ENCODE measurements around the gene IL31.

Gene IL31

GRCh38 chr12:122167356-122167925, 6.6 kb downstream of the IL31 start:
- DNase-seq (ENCODE audit: low read depth, low spot score), result no peak
- H3K4me3 ChIP-seq (ENCODE audit: low read depth, low read length), result no peak overlapping the region
- TF ChIP-seq CTCF (IDR thresholded peaks at IDR 0.05; ENCODE audit: low read depth, low read length), result no peak
- in situ Hi-C loops (cut with HindIII; ENCODE audit: low sequenced_read_pairs), result no loop called here

- no peak for DNase-seq (ENCODE audit: low read depth, low spot score)
- in situ Hi-C loops (cut with HindIII; ENCODE audit: low sequenced_read_pairs), result no loop called here
- no peak for TF ChIP-seq CTCF (IDR thresholded peaks at IDR 0.05; ENCODE audit: low read depth, low read length)
- no peak overlapping the region for H3K4me3 ChIP-seq (ENCODE audit: low read depth, low read length)
Measured at GRCh38 chr12:122166422-122167349, 7.3 kb downstream of the IL31 start.

- no peak overlapping the region for H3K4me3 ChIP-seq (ENCODE audit: low read depth, low read length)
- no peak for DNase-seq (ENCODE audit: low read depth, low spot score)
- in situ Hi-C loops (cut with HindIII; ENCODE audit: low sequenced_read_pairs), result no loop called here
- no peak for TF ChIP-seq CTCF (IDR thresholded peaks at IDR 0.05; ENCODE audit: low read depth, low read length)
Measured at GRCh38 chr12:122162976-122163375, 11.0 kb downstream of the IL31 start.

- in situ Hi-C loops (cut with HindIII; ENCODE audit: low sequenced_read_pairs), result no loop called here
- H3K4me3 ChIP-seq (ENCODE audit: low read depth, low read length), result no peak overlapping the region
- no peak for TF ChIP-seq CTCF (IDR thresholded peaks at IDR 0.05; ENCODE audit: low read depth, low read length)
- DNase-seq (ENCODE audit: low read depth, low spot score), result no peak
Measured at GRCh38 chr12:122161682-122162081, 12.3 kb downstream of the IL31 start.

GRCh38 chr12:122160761-122161160, 13.3 kb downstream of the IL31 start:
- H3K4me3 ChIP-seq (ENCODE audit: low read depth, low read length), result no peak overlapping the region
- no peak for DNase-seq (ENCODE audit: low read depth, low spot score)
- in situ Hi-C loops (cut with HindIII; ENCODE audit: low sequenced_read_pairs), result no loop called here
- TF ChIP-seq CTCF (IDR thresholded peaks at IDR 0.05; ENCODE audit: low read depth, low read length), result no peak

GRCh38 chr12:122159882-122160281, 14.1 kb downstream of the IL31 start:
- no peak overlapping the region for H3K4me3 ChIP-seq (ENCODE audit: low read depth, low read length)
- no peak for TF ChIP-seq CTCF (IDR thresholded peaks at IDR 0.05; ENCODE audit: low read depth, low read length)
- in situ Hi-C loops (cut with HindIII; ENCODE audit: low sequenced_read_pairs), result no loop called here
- DNase-seq (ENCODE audit: low read depth, low spot score), result no peak
